GM20000 (cell line): ENCODE measurements around the gene TBX19.

ENCODE experiments used
- DNase-seq: peaks from one replicate; pipeline ENCODE4 v3.0.0; 2012; ENCODE audit warnings: low spot score
- CTCF ChIP-seq: IDR thresholded peaks from 2 replicates; pipeline ENCODE4 v1.5.1; 2012; ENCODE audit warnings: mild to moderate bottlenecking, control low read depth; ENCODE audit errors: extremely low read depth, missing control alignments

The TBX19 gene

GRCh38 chr1:168303716-168304540, 23.3 kb downstream of the TBX19 start:
- TF ChIP-seq CTCF = no peak

GRCh38 chr1:168304865-168305264, 24.2 kb downstream of the TBX19 start:
- no peak for TF ChIP-seq CTCF
- DNase-seq = no peak

More at GRCh38 chr1:168303716-168304540, 23.3 kb downstream of the TBX19 start:
- no peak for DNase-seq

- no peak for TF ChIP-seq CTCF
- DNase-seq = no peak
Measured at GRCh38 chr1:168312718-168313604, 32.3 kb downstream of the TBX19 start.

- no peak for TF ChIP-seq CTCF
- DNase-seq = no peak
Measured at GRCh38 chr1:168316142-168316541, 35.5 kb downstream of the TBX19 start.

GRCh38 chr1:168317309-168317708, 36.6 kb downstream of the TBX19 start:
- no peak for DNase-seq
- TF ChIP-seq CTCF = no peak

GRCh38 chr1:168319691-168320090, 39.0 kb downstream of the TBX19 start:
- no peak for DNase-seq
- no peak for TF ChIP-seq CTCF

GRCh38 chr1:168320149-168320548, 39.5 kb downstream of the TBX19 start:
- no peak for DNase-seq
- no peak for TF ChIP-seq CTCF
